GM18517 (cell line): ENCODE data around the gene AGXT.
A peak's percentile ranks its signal among the peaks of the same experiment; 100 is the strongest.
"Not testable (repeated sequence)": the region's sequence is repeated elsewhere in the genome, so short reads cannot be mapped to it uniquely, and the experiment has no call there.

ENCODE experiments used
- ATAC-seq: cut with Tn5 transposase; IDR thresholded peaks from one replicate; pipeline ENCODE4 v1.9.1; 2021; ENCODE audit warnings: mild to moderate bottlenecking, moderate library complexity; ENCODE audit not compliant: unreplicated experiment

The AGXT gene

GRCh38 chr2:240839152-240840143, 29.2 kb upstream of the AGXT start:
- no peak for ATAC-seq

DNA sequence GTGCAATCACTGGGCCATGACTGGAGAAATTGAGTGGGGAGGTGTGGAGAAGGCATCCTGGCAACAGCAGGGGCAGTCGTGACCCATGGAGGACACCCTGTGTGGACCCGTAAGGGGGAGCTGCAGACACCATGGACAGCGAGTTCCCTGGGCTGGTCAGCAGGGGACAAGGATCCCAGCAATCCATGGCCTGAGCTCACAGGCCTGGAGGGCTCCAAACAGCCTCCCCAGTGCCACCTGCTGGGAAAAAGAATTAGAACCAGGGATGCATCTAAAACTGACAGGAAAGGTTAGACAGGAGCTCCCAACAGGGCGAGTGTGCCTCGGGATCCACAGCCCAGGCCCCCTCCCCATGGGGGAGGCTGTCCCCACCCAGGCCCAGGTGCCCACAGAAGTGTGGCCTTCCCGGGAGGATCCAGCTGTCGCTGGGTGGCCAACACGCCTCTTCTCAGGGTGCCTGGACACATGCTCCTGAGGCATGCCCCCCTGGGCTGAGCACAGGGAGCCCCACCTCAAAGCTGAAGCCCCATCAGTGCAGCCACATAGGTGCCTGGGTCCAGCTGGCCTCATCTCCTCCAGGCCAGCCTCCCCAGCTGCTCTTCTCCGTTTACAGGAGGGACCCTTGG, 28.1 kb upstream of the AGXT start:
- ATAC-seq: no peak

- not testable (repeated sequence) for ATAC-seq
These were observed 22.3 kb upstream of the AGXT start for GRCh38 chr2:240846309-240846708.

- ATAC-seq: no peak
These were observed 21.6 kb upstream of the AGXT start for GRCh38 chr2:240846873-240847595.

DNA sequence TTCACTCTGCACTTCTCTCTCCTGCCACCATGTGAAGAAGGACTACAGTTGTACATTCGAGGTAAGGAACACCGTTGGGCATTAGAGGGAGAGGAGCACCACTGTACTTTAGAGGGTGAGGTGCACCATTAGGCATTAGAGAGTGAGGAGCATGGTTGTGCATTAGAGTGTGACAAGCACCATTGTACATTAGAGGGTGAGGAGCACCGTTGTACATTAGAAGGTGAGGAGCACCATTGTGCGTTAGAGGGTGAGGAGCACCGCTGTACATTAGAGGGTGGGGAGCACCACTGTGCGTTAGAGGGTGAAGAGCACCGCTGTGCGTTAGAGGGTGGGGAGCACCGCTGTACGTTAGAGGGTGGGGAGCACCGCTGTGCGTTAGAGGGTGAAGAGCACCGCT, 20.8 kb upstream of the AGXT start:
- ATAC-seq: no peak

DNA sequence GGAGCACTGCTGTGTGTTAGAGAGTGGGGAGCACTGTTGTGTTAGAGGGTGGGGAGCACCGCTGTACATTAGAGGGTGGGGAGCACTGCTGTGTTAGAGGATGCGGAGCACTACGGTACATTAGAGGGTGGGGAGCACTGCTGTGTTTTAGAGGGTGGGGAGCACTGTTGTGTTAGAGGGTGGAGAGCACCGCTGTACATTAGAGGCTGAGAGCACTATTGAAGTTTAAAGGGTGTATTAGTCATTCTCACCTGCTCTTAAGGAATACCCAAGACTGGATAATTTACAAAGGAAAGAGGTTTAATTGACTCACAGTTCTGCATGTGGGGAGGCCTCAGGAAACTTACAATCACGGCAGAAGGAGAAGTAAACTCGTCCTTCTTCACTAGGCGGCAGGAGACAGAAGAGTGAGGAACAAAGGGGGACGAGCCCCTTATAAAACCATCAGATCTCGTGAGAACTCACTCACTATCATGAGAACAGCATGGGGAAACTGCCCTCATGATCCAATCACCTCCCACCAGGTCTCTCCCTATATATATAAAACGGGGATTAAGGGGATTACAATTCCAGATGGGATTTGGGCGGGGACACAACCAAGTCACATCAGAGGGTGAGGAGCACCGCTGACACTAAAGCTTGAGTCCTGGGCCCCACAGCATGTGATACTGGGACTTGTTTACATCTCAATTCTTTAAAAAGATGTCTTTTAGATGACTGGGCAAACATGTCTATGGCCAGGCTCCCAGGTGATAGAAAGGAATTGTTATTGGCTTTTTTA, 19.5 kb upstream of the AGXT start:
- no peak for ATAC-seq

GRCh38 chr2:240850026-240850425, 18.6 kb upstream of the AGXT start:
- ATAC-seq: no peak

DNA sequence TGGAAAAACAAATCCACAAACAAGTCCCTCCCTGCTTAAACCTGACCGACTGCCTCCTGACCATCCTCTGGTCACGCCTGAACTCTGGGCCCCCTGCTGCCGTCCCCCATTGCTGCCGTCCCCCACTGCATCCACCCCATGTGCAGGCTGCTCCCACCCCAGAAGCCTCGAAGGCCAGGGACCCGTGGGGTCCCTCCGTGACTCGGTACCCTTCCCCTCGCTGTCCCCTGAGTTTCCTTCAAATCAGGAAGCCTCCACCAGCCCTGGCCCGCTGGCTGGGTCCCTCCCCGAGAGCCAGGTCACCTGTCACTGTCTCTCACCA, 17.9 kb upstream of the AGXT start:
- ATAC-seq: no peak

- ATAC-seq: peak; percentile 51
These were observed 17.3 kb upstream of the AGXT start for GRCh38 chr2:240851078-240851991.

DNA sequence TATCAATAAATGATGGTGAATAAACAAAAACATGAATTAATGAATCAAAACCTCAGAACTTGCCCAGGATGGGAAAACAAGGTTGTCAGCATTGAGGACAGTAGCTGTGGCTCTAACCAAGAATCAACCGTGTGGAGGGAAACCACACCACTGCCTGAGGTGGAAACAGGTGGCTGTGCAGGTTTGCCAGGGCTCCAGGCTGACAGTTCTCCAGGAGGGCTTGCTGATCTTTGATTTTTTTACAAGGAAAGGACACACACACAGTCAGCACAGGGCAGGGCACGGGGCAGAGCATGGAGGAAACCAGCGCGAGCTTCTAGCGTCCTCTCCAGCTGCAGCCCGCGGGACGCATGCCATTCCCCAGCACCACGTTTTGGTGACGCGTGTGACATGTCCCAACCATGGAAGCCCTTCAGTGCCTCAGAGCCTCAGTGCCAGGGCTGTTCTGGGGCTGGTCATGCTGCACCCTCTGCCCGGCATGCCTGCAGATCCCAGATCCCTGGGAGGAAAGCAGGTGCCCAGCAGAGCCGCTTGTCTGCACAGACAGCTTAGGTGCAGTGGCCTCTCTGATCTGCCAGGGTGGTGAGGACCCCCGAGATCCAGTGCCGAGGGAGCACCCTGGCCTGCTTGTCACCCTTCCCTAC, 15.8 kb upstream of the AGXT start:
- ATAC-seq: no peak

- no peak for ATAC-seq
These were observed 13.0 kb upstream of the AGXT start for GRCh38 chr2:240855670-240856069.

- no peak for ATAC-seq
These were observed 12.3 kb upstream of the AGXT start for GRCh38 chr2:240856151-240856980.

DNA sequence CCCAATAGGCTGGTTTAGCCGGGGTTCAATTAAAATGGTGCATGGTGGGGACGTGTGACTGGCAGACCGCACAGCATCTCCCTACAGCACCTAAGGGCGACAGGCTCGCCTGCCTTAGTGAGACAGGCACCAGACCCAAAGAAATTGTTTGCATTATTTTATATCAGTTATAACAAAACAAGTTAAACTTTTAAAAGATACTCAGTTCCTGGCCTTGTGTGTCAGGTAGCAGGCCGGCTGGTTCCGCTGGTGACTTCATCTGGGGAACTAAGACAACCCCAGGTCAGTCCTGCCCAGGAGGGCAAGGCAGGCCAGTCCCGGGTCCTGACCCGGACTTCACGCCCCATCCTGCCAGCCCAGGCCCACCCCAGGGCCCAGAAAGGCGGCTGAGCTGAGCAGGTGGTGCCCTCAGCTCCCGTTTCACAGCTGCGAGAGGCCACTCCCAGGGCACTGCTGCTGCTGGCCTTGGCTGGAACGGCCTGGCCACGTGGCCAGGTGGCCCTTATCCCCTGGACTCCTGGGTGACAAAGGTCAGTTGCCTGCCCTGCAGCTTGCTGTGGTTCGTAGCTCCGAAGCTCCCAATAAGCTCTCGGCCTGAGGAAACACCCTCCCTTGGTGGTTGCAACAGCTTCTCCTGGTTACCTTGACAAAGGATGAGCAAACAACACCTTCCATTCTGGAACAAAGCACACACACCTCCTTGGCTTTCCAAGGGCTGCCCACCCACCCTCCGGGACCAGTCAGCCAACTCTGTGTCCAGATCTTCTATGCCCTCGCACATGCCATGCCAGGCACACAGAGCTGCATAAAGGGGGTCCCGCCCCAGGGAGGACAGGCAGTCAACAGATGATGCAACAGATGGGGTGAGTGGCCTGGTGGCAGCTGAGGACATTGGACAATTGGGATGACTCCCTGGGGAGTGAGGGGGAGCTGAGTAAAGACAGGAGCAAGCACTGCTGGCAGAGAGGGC, 11.3 kb upstream of the AGXT start:
- no peak for ATAC-seq

GRCh38 chr2:240858321-240858720, 10.3 kb upstream of the AGXT start:
- no peak for ATAC-seq

DNA sequence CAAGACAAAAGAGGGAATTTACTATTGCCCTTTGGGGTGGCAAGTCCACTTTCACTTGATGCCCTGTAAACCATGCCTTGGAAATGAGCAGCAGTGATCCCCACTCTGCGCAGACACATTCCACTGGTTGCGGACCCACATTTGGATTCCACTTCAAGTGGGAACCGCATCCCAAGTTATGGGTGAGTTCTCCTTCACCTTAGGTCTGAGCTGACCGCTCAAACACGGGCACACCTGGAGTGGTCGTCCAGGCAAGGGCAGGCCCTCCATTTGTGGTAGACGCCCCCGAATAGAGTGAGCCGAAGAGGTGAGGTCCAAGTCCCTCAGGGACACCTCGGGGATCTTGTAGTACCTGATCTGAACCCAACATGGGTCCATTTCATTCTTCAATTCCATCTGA, 9.8 kb upstream of the AGXT start:
- ATAC-seq: no peak

GRCh38 chr2:240861547-240861946, 7.1 kb upstream of the AGXT start:
- ATAC-seq: no peak

DNA sequence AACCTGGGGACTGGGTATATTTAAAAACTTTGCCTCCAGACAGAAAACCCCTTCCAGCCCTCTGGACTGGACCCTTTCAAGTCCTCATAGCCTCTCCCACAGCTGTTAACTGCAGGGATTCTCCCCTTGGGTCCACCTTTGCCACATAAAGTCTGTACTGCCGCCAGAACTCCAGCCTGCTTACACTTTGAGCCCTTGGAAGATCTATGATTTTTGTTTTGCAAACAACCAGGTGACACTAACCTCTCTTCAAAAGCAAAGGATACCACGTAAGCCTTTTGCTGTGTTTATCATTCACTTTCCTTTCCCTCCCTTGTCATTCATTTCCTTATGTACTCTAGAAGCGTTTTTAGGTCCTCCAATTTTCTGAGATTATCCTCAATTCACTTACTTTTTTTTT, 4.1 kb upstream of the AGXT start:
- no peak for ATAC-seq
